HepG2 (cell line): Measurements from ENCODE around the gene GBGT1. TPM values are rescaled to one million over a fixed set of nuclear protein-coding genes. Genes with fewer than 3 reads are reported as not detected.

Experiments used
- ATAC-seq: fragments of 200-7000 bp; cut with Tn5 transposase; 3 replicates; pipeline ENCODE4 v1.9.1; 2020; ENCODE audit warnings: mild to moderate bottlenecking, moderate library complexity
- BruUV-seq: library from RNA; stranded (reverse); fragments of 400-500 nt; replicated peaks from 2 replicates; lab custom pipeline; 2021; lab: Mats Ljungman, UMichigan
- CTCF ChIA-PET: fragments of 300-600 bp; formaldehyde crosslinking; extraction: SDS; loops from one replicate; lab custom pipeline; 2021; ENCODE audit warnings: low total read pairs, inconsistent platforms, low intra/inter-chr PET ratio; lab: Yijun Ruan, JAX
- POLR2A ChIA-PET: fragments of 350-600 bp; sonication (Branson Sonifier 250); formaldehyde crosslinking; loops from one replicate; lab custom pipeline; 2020; ENCODE audit warnings: antibody characterized with exemption, inconsistent platforms; lab: Yijun Ruan, JAX
- DNase-seq: peaks from one replicate; pipeline ENCODE4 v3.0.0-alpha.2; 2015; ENCODE audit warnings: low spot score
- FAIRE-seq: peaks from 3 replicates; lab custom pipeline; 2011; peaks lifted over from hg19 to GRCh38; lab: Jason Lieb, UNC
- H2AFZ ChIP-seq: one replicate; pipeline ENCODE4 v1.6.1; 2011; ENCODE audit warnings: low read length, inconsistent platforms
- H3K27ac ChIP-seq: fragments of 300-600 bp; 3 replicates; pipeline ENCODE4 v1.8.0; 2011; ENCODE audit warnings: mixed run types, mild to moderate bottlenecking, mixed read lengths, low read length, inconsistent platforms; ENCODE audit not compliant: insufficient read depth; ENCODE audit errors: extremely low read length
- H3K27me3 ChIP-seq, 2 experiments: fragments of 200-600 bp in 1 of 2; 2 replicates in 1 of 2; 3 replicates in 1 of 2; pipeline versions ENCODE4 v1.6.0 to v1.8.0; 2011; ENCODE audit warnings: low read length in 2 of 2, mild to moderate bottlenecking in 2 of 2, moderate library complexity in 2 of 2, inconsistent platforms in 1 of 2; ENCODE audit not compliant: insufficient read depth in 2 of 2, control insufficient read depth in 1 of 2
- H3K36me3 ChIP-seq, 2 experiments: fragments of 200-600 bp in 1 of 2; replicated peaks in 1 of 2; 2 replicates in 1 of 2; 3 replicates in 1 of 2; pipeline versions ENCODE4 v1.5.1 to v1.8.0; 2011; ENCODE audit warnings: low read length in 2 of 2, inconsistent platforms in 1 of 2; ENCODE audit not compliant: insufficient read depth in 2 of 2, control insufficient read depth in 1 of 2
- H3K4me1 ChIP-seq: 2 replicates; pipeline ENCODE4 v1.5.1; 2012; ENCODE audit warnings: low read length, inconsistent platforms; ENCODE audit not compliant: insufficient read depth
- H3K4me2 ChIP-seq: 2 replicates; pipeline ENCODE4 v1.6.0; 2011; ENCODE audit warnings: low read depth, low read length, inconsistent platforms
- H3K4me3 ChIP-seq, 3 experiments: fragments of 200-600 bp in 1 of 3; sonication (generic), shearing (Covaris generic) in 1 of 3; replicated peaks in 1 of 3; 2 replicates each; pipeline ENCODE4 v1.5.1; 2011 to 2016; ENCODE audit warnings: low read length in 3 of 3, inconsistent platforms in 2 of 3, low read depth in 2 of 3, mild to moderate bottlenecking in 2 of 3, control low read depth in 1 of 3, mixed read lengths in 1 of 3; ENCODE audit not compliant: insufficient read depth in 1 of 3
- H3K79me2 ChIP-seq: one replicate; pipeline ENCODE4 v1.6.1; 2011; ENCODE audit warnings: low read length, inconsistent platforms; ENCODE audit not compliant: insufficient read depth
- H3K9ac ChIP-seq: 2 replicates; pipeline ENCODE4 v1.6.0; 2011; ENCODE audit warnings: mild to moderate bottlenecking, low read depth, low read length, inconsistent platforms; ENCODE audit not compliant: insufficient read depth
- H3K9me3 ChIP-seq: 2 replicates; pipeline ENCODE4 v1.5.1; 2012; ENCODE audit warnings: mild to moderate bottlenecking, low read length
- H4K20me1 ChIP-seq: 2 replicates; pipeline ENCODE4 v1.6.0; 2011; ENCODE audit warnings: inconsistent platforms, mild to moderate bottlenecking, low read length, moderate library complexity; ENCODE audit not compliant: insufficient read depth
- GATAD1 ChIP-seq: IDR thresholded peaks from 2 replicates; pipeline ENCODE4 v1.6.1; 2016; ENCODE audit warnings: missing genetic modification reagents, missing compliant biosample characterization
- MAZ ChIP-seq, 2 experiments: sonication (generic) in 1 of 2; formaldehyde crosslinking in 1 of 2; IDR thresholded peaks; 2 replicates each; pipeline versions ENCODE4 v1.5.0 to v1.6.1; 2012 to 2020; ENCODE audit warnings: low read depth in 2 of 2, mild to moderate bottlenecking in 2 of 2, borderline replicate concordance in 1 of 2, improper control_type of control experiment in 1 of 2, low read length in 1 of 2, missing genetic modification reagents in 1 of 2, moderate library complexity in 1 of 2
- SAP130 ChIP-seq: IDR thresholded peaks from 2 replicates; pipeline ENCODE4 v1.6.1; 2016; ENCODE audit warnings: low read depth
- SMAD1 ChIP-seq: sonication (generic); formaldehyde crosslinking; IDR thresholded peaks from 2 replicates; pipeline ENCODE4 v1.4.0; 2020; ENCODE audit warnings: missing genetic modification reagents, low read depth, mild to moderate bottlenecking, borderline replicate concordance
- SP1 ChIP-seq, 2 experiments: fragments of 450-650 bp in 1 of 2; sonication (generic) in 1 of 2; formaldehyde crosslinking in 1 of 2; IDR thresholded peaks; 2 replicates each; pipeline versions ENCODE4 v1.4.0 to v1.6.1; 2016 to 2020; ENCODE audit warnings: missing genetic modification reagents in 1 of 2
- ZBTB38 ChIP-seq: sonication (generic); formaldehyde crosslinking; IDR thresholded peaks from 2 replicates; pipeline ENCODE4 v1.5.1; 2020; ENCODE audit warnings: mild to moderate bottlenecking, missing genetic modification reagents
- ZBTB7A ChIP-seq: sonication (generic); formaldehyde crosslinking; IDR thresholded peaks from 2 replicates; pipeline ENCODE4 v1.8.0; 2022; ENCODE audit warnings: mild to moderate bottlenecking, missing genetic modification reagents
- ZNF235 ChIP-seq: sonication (generic); formaldehyde crosslinking; IDR thresholded peaks from 2 replicates; pipeline ENCODE4 v1.8.1; 2023; ENCODE audit warnings: mild to moderate bottlenecking, missing genetic modification reagents, borderline replicate concordance
- ZNF720 ChIP-seq: sonication (generic); formaldehyde crosslinking; IDR thresholded peaks from 2 replicates; pipeline ENCODE4 v1.4.0; 2020; ENCODE audit warnings: missing genetic modification reagents
- ZNF781 ChIP-seq: sonication (generic); formaldehyde crosslinking; IDR thresholded peaks from 2 replicates; pipeline ENCODE4 v1.5.1; 2020; ENCODE audit warnings: borderline replicate concordance, mild to moderate bottlenecking, missing genetic modification reagents; ENCODE audit errors: not compliant biosample characterization
- WGBS: methylation state at CpG from one replicate; pipeline ENCODE4 v1.1.6; 2017; ENCODE audit warnings: low lambda C conversion rate; 5-methylcytosine and 5-hydroxymethylcytosine counted together
- in situ Hi-C: cut with HindIII; loops from 2 replicates; pipeline ENCODE4 v1.10.0; 2017; ENCODE audit warnings: low pct_unique_long_range_greater_than_20kb; ENCODE audit not compliant: extremely low pct_ligation_motif_present
- intact Hi-C: fragments of 100-400 bp; cut with micrococcal nuclease; formaldehyde crosslinking; loops from one replicate; pipeline ENCODE4 v1.10.0; 2022; ENCODE audit not compliant: unreplicated experiment
- polyA plus RNA-seq, 8 experiments: library from polyadenylated mRNA; depleted of rRNA in 3 of 8; stranded (reverse) in 7 of 8; unstranded in 1 of 8; fragments of >200 nt; fragmentation: Illumina TruSeq in 4 of 8; extraction: Trizol in 4 of 8; gene quantifications; 2 replicates each; pipeline versions ENCODE4 v1.2.1 to v1.2.3, GENCODE V29; 2011 to 2016; ENCODE audit warnings: low read depth in 4 of 8, missing spikeins in 1 of 8, mixed read lengths in 1 of 8; ENCODE audit not compliant: insufficient read depth in 1 of 8
- total RNA-seq, 5 experiments: library from RNA; depleted of rRNA; stranded (reverse); fragments of >200 nt; fragmentation: Illumina TruSeq; extraction: Trizol; gene quantifications; 2 replicates each; pipeline ENCODE4 v1.2.3, GENCODE V29; 2016; ENCODE audit warnings: low read depth in 1 of 5
- TF ChIP-seq, protein P1 (sequence below): sonication (generic); formaldehyde crosslinking; IDR thresholded peaks from 2 replicates; pipeline ENCODE4 v1.4.0; 2020; ENCODE audit warnings: low read depth, mild to moderate bottlenecking, missing genetic modification reagents
- TF ChIP-seq, protein P2 (sequence below): sonication (generic); formaldehyde crosslinking; conservative IDR thresholded peaks from 2 replicates; pipeline ENCODE4 v1.4.0; 2020; ENCODE audit warnings: missing genetic modification reagents
- TF ChIP-seq, protein P3 (sequence below): sonication (generic); formaldehyde crosslinking; conservative IDR thresholded peaks from 2 replicates; pipeline ENCODE4 v1.4.0; 2020; ENCODE audit warnings: mild to moderate bottlenecking, missing genetic modification reagents, moderate library complexity
- TF ChIP-seq, protein P4 (sequence below): sonication (generic); formaldehyde crosslinking; IDR thresholded peaks from 2 replicates; pipeline ENCODE4 v1.4.0; 2020; ENCODE audit warnings: mild to moderate bottlenecking, missing genetic modification reagents

Gene GBGT1
- total and polyA plus RNA-seq, 2 of the 13 experiments (the other 11 are each of a cell fraction or from before 2014, with no cell fraction given), result not detected

DNA sequence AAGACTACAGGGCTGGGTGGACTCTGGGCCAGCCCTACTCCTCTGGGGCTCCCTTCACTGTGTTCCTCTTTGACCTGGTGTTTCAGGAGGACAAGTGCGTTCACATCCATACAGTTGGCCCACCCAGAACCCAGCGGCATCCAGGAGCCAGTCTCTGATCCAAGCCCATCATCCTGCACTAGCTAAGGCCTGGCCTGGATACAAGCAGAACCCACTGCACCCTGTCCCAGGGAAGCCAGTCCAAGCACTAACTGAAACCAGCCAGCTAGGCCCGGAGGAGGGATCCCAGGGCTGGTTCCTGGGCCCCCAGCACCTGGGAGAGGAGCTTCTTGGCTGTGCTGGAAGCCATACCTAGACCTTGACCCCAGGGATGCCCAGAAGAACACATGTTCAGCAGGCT lies 4.1 kb upstream of the GBGT1 start:
- TF ChIP-seq GATAD1 (CRISPR knock-in tag) (no peak), ZNF781 (CRISPR knock-in tag) (no peak), ZBTB7A (CRISPR knock-in tag) (no peak), SMAD1 (no peak), MAZ (IDR thresholded peaks at IDR 0.05; ENCODE audit: borderline replicate concordance, low read depth, low read length) (no peak), MAZ (CRISPR knock-in tag; IDR thresholded peaks at IDR 0.05; ENCODE audit: low read depth) (no peak), SAP130 (CRISPR knock-in tag) (no peak), ZBTB38 (CRISPR knock-in tag) (no peak), ZNF720 (CRISPR knock-in tag) (no peak), SP1 (IDR thresholded peaks at IDR 0.05) (no peak), SP1 (CRISPR knock-in tag; IDR thresholded peaks at IDR 0.05) (no peak), ZNF235 (CRISPR knock-in tag) (no peak)
- TF ChIP-seq, protein P1, sequence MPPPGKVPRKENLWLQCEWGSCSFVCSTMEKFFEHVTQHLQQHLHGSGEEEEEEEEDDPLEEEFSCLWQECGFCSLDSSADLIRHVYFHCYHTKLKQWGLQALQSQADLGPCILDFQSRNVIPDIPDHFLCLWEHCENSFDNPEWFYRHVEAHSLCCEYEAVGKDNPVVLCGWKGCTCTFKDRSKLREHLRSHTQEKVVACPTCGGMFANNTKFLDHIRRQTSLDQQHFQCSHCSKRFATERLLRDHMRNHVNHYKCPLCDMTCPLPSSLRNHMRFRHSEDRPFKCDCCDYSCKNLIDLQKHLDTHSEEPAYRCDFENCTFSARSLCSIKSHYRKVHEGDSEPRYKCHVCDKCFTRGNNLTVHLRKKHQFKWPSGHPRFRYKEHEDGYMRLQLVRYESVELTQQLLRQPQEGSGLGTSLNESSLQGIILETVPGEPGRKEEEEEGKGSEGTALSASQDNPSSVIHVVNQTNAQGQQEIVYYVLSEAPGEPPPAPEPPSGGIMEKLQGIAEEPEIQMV, result no peak
- TF ChIP-seq, protein P2, sequence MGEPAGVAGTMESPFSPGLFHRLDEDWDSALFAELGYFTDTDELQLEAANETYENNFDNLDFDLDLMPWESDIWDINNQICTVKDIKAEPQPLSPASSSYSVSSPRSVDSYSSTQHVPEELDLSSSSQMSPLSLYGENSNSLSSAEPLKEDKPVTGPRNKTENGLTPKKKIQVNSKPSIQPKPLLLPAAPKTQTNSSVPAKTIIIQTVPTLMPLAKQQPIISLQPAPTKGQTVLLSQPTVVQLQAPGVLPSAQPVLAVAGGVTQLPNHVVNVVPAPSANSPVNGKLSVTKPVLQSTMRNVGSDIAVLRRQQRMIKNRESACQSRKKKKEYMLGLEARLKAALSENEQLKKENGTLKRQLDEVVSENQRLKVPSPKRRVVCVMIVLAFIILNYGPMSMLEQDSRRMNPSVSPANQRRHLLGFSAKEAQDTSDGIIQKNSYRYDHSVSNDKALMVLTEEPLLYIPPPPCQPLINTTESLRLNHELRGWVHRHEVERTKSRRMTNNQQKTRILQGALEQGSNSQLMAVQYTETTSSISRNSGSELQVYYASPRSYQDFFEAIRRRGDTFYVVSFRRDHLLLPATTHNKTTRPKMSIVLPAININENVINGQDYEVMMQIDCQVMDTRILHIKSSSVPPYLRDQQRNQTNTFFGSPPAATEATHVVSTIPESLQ (CRISPR knock-in tag), result no peak
- TF ChIP-seq, protein P3, sequence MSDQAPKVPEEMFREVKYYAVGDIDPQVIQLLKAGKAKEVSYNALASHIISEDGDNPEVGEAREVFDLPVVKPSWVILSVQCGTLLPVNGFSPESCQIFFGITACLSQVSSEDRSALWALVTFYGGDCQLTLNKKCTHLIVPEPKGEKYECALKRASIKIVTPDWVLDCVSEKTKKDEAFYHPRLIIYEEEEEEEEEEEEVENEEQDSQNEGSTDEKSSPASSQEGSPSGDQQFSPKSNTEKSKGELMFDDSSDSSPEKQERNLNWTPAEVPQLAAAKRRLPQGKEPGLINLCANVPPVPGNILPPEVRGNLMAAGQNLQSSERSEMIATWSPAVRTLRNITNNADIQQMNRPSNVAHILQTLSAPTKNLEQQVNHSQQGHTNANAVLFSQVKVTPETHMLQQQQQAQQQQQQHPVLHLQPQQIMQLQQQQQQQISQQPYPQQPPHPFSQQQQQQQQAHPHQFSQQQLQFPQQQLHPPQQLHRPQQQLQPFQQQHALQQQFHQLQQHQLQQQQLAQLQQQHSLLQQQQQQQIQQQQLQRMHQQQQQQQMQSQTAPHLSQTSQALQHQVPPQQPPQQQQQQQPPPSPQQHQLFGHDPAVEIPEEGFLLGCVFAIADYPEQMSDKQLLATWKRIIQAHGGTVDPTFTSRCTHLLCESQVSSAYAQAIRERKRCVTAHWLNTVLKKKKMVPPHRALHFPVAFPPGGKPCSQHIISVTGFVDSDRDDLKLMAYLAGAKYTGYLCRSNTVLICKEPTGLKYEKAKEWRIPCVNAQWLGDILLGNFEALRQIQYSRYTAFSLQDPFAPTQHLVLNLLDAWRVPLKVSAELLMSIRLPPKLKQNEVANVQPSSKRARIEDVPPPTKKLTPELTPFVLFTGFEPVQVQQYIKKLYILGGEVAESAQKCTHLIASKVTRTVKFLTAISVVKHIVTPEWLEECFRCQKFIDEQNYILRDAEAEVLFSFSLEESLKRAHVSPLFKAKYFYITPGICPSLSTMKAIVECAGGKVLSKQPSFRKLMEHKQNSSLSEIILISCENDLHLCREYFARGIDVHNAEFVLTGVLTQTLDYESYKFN, result no peak
- TF ChIP-seq, protein P4, sequence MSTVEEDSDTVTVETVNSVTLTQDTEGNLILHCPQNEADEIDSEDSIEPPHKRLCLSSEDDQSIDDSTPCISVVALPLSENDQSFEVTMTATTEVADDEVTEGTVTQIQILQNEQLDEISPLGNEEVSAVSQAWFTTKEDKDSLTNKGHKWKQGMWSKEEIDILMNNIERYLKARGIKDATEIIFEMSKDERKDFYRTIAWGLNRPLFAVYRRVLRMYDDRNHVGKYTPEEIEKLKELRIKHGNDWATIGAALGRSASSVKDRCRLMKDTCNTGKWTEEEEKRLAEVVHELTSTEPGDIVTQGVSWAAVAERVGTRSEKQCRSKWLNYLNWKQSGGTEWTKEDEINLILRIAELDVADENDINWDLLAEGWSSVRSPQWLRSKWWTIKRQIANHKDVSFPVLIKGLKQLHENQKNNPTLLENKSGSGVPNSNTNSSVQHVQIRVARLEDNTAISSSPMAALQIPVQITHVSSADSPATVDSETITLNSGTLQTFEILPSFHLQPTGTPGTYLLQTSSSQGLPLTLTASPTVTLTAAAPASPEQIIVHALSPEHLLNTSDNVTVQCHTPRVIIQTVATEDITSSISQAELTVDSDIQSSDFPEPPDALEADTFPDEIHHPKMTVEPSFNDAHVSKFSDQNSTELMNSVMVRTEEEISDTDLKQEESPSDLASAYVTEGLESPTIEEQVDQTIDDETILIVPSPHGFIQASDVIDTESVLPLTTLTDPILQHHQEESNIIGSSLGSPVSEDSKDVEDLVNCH (CRISPR knock-in tag), result no peak
- no peak overlapping the region for H3K27ac ChIP-seq
- H4K20me1 ChIP-seq, result no peaks in the 10 kb centered on the region
- no peak overlapping the region for H3K4me2 ChIP-seq
- no peaks in the 10 kb centered on the region for H3K4me1 ChIP-seq
- no TSS peak for BruUV-seq
- no peak for ATAC-seq
- no peak overlapping the region for H3K4me3 ChIP-seq
- DNase-seq, result no peak
- H3K79me2 ChIP-seq, result no peaks in the 10 kb centered on the region
- no peaks in the 10 kb centered on the region for H3K9me3 ChIP-seq
- intact Hi-C loops, result no loop called here
- no peaks in the 10 kb centered on the region for H3K36me3 ChIP-seq
- FAIRE-seq, result no peak
- CTCF ChIA-PET, result no interaction called here
- no peak overlapping the region for H2AFZ ChIP-seq
- in situ Hi-C loops, result no loop called here
- WGBS, result 30% methylated on average over 2 of the region's 3 CpGs
- no peak overlapping the region for H3K9ac ChIP-seq
- POLR2A ChIA-PET, result no interaction called here
- peaks cover 3 to 20% of the 10 kb centered on the region in 2 experiments; a peak in 4 of 5 replicates for H3K27me3 ChIP-seq
